ENCODE results near the gene ESRRB. TPM values are rescaled to one million over a fixed set of nuclear protein-coding genes. Genes with fewer than 3 reads are reported as not detected.

The ESRRB gene
- total RNA-seq, 1 experiment from 2014 or later = not detected

DNA sequence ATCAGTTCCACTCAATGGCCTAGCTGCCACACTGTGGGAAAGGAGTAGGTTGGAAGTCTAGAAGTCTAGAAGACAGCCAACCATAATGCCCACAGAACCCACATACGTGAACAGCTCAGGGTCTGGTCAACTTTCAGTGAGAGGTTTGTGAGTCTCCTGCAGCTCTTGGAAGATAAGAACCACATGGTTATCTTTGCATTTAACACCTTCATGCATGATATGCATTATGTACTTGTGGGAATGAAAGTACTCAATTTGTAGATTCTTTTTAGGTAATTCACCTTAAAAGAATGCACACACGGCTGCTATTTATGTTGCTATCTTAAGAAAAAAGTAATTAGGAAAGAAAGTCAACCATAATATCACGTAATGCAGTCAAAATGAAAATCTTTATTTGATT lies 126.7 kb downstream of the ESRRB start:
- Histone ChIP-seq H3K4me2 (no peak overlapping the region), H3K9me2 (ENCODE audit: insufficient read depth) (no peaks in the 10 kb centered on the region), H3K27me3 (ENCODE audit: insufficient read depth, low read depth) (peaks cover 99% of the 10 kb centered on the region), H3F3A (ENCODE audit: insufficient read depth, low read depth) (no peaks in the 10 kb centered on the region), H3K4me3 (no peak overlapping the region), H3K36me3 (ENCODE audit: low read depth) (no peaks in the 10 kb centered on the region), H3K27ac (no peak overlapping the region), H3K9me3 (ENCODE audit: insufficient read depth, low read depth) (no peaks in the 10 kb centered on the region), H4K20me1 (ENCODE audit: insufficient read depth) (no peaks in the 10 kb centered on the region), H3K4me1 (replicated peaks; ENCODE audit: insufficient read depth) (no peaks in the 10 kb centered on the region), H3K79me2 (ENCODE audit: low read depth) (no peaks in the 10 kb centered on the region), H2AFZ (no peak overlapping the region)
- intact Hi-C loops (cut with micrococcal nuclease; ENCODE audit: unreplicated experiment) = no loop called here
- TF ChIP-seq, protein P1, sequence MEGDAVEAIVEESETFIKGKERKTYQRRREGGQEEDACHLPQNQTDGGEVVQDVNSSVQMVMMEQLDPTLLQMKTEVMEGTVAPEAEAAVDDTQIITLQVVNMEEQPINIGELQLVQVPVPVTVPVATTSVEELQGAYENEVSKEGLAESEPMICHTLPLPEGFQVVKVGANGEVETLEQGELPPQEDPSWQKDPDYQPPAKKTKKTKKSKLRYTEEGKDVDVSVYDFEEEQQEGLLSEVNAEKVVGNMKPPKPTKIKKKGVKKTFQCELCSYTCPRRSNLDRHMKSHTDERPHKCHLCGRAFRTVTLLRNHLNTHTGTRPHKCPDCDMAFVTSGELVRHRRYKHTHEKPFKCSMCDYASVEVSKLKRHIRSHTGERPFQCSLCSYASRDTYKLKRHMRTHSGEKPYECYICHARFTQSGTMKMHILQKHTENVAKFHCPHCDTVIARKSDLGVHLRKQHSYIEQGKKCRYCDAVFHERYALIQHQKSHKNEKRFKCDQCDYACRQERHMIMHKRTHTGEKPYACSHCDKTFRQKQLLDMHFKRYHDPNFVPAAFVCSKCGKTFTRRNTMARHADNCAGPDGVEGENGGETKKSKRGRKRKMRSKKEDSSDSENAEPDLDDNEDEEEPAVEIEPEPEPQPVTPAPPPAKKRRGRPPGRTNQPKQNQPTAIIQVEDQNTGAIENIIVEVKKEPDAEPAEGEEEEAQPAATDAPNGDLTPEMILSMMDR (conservative IDR thresholded peaks at IDR 0.05) = no peak
- no peak for TF ChIP-seq EZH2 (IDR thresholded peaks at IDR 0.05; ENCODE audit: low read depth)
- no peak for DNase-seq
- ChIA-PET CTCF (interaction anchor here (0.7 kb wide), 1 partner anchor 693 kb away, joined by 7 read pairs; no protein-coding TSS in a partner anchor), POLR2A (ENCODE audit: unreplicated experiment) (no interaction called here)
- no TSS peak for BruUV-seq (replicated peaks)

DNA sequence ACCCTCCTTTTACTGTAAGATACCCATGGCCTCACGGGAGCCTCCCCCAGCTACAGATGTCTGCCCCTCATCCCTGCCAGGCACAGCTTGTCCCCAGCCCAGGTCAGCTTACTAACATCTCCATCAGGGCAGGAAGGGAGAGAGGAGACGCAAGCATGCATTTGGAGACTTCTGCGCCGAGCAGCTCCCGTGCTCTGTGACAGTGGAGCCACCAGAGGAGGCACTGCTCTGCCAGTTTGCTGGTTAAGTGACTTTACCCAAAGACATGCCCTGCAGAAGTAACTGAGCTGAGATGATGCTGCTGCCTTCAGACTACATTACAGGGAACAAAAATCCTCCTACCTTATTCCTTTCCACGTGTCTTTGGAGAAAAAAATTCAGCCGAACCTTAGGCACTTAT lies 133.4 kb downstream of the ESRRB start:
- POLR2A ChIA-PET (ENCODE audit: unreplicated experiment) = no interaction called here
- no TSS peak for BruUV-seq (replicated peaks)
- CTCF ChIA-PET = no interaction called here

DNA sequence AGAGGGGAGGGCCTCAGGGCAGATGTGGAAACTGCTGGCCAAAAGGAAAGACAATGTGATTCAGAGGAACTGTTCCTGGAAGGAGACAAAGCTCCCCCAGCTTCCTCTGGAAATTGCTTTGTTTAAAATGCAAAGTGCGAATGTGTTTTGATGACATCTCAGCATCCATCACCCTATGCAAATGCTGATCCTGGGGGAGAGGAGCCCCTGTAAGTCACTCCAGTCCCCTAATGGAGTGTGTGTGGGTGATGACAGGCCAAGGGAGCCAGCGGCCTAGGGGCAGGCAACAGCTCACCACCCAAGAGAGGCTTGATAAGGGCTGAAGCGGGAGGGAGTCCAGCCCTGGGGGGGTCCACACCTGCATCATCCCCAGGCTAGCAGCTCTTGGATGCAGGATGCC lies 134.2 kb downstream of the ESRRB start:
- Histone ChIP-seq H2AFZ (no peak overlapping the region), H3K27me3 (ENCODE audit: insufficient read depth, low read depth) (peaks cover 100% of the 10 kb centered on the region), H3K27ac (no peak overlapping the region), H4K20me1 (ENCODE audit: insufficient read depth) (no peaks in the 10 kb centered on the region), H3K4me1 (replicated peaks; ENCODE audit: insufficient read depth) (no peaks in the 10 kb centered on the region), H3K4me3 (no peak overlapping the region), H3K9me3 (ENCODE audit: insufficient read depth, low read depth) (no peaks in the 10 kb centered on the region), H3K4me2 (no peak overlapping the region), H3F3A (ENCODE audit: insufficient read depth, low read depth) (no peaks in the 10 kb centered on the region), H3K9me2 (ENCODE audit: insufficient read depth) (no peaks in the 10 kb centered on the region), H3K36me3 (ENCODE audit: low read depth) (no peaks in the 10 kb centered on the region), H3K79me2 (ENCODE audit: low read depth) (no peaks in the 10 kb centered on the region)
- POLR2A ChIA-PET (ENCODE audit: unreplicated experiment) = no interaction called here
- TF ChIP-seq EZH2 (IDR thresholded peaks at IDR 0.05; ENCODE audit: low read depth) = no peak
- TF ChIP-seq, protein P1 (conservative IDR thresholded peaks at IDR 0.05) = no peak
- no TSS peak for BruUV-seq (replicated peaks)
- CTCF ChIA-PET = no interaction called here
- no peak for DNase-seq
- intact Hi-C loops (cut with micrococcal nuclease; ENCODE audit: unreplicated experiment) = no loop called here

More for the DNA sequence above, 133.4 kb downstream of the ESRRB start:
- Histone ChIP-seq H3K79me2 (ENCODE audit: low read depth) (no peaks in the 10 kb centered on the region), H3K27ac (no peak overlapping the region), H3K27me3 (ENCODE audit: insufficient read depth, low read depth) (peaks cover 100% of the 10 kb centered on the region), H3F3A (ENCODE audit: insufficient read depth, low read depth) (no peaks in the 10 kb centered on the region), H2AFZ (no peak overlapping the region), H3K9me2 (ENCODE audit: insufficient read depth) (no peaks in the 10 kb centered on the region), H3K36me3 (ENCODE audit: low read depth) (no peaks in the 10 kb centered on the region), H3K9me3 (ENCODE audit: insufficient read depth, low read depth) (no peaks in the 10 kb centered on the region), H3K4me1 (replicated peaks; ENCODE audit: insufficient read depth) (no peaks in the 10 kb centered on the region), H4K20me1 (ENCODE audit: insufficient read depth) (no peaks in the 10 kb centered on the region), H3K4me2 (no peak overlapping the region), H3K4me3 (no peak overlapping the region)
- no peak for DNase-seq
- intact Hi-C loops (cut with micrococcal nuclease; ENCODE audit: unreplicated experiment) = no loop called here
- TF ChIP-seq, protein P1 (conservative IDR thresholded peaks at IDR 0.05) = no peak
- TF ChIP-seq EZH2 (IDR thresholded peaks at IDR 0.05; ENCODE audit: low read depth) = no peak
